EH (cell line): ENCODE measurements around the gene CDCA8.
A peak's percentile ranks its signal among the peaks of the same experiment; 100 is the strongest.
"Not testable (repeated sequence)": the region's sequence is repeated elsewhere in the genome, so short reads cannot be mapped to it uniquely, and the experiment has no call there.

Source experiments
- DNase-seq: peaks from one replicate; pipeline ENCODE4 v3.0.0-alpha.2; 2015; ENCODE audit warnings: low read depth

Gene CDCA8

DNA sequence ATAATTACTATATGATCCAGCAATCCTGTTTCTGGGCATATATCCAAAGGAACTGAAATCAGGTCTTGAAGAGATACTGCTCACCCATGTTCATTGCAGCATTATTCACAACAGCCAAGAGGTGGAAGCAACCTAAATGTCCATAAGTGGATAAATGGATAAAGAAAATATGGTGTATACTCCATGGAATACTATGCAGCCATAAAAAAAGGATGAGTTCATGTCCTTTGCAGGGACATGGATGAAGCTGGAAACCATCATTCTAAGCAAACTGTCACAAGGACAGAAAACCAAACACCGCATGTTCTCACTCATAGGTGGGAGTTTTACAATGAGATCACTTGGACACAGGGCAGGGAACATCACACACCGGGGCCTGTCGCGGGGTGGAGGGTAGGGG is 46.3 kb downstream of the CDCA8 start:
- DNase-seq, result not testable (repeated sequence)

DNA sequence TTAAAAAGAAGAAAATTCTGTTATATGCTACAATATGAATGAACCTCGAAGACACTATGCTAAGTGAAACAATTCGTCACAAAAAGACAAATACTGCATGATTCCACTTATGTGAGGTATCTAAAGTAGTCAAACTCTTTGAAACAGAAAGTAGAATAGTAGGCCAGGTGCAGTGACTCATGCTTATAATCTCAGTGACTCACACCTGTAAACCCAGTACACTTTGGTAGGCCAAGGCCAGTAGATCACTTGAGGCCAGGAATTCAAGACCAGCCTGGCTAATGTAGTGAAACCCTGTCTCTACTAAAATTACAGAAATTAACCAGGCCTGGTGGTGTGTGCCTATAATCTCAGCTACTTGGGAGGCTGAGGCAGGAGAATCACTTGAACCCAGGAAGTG is 46.9 kb downstream of the CDCA8 start:
- no peak for DNase-seq

DNA sequence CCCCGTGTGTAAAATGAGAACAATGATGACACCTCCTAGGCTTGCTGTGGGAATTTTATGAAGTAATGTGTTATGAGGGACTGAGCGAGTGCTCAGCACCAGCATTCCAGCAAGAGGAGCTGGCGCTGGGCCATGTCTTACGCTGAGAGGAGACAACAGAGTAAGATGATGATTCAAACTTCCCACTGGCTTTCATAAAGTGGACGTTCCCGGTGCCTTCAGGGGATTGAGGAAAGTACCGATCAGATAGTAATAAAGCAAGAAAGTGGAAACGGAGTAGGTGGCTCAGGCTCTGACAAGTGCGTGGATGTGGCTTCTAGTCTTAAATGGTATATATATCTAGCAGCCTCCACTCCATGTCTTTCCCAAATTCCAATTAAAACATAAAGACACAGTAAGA is 48.8 kb downstream of the CDCA8 start:
- DNase-seq, result peak; percentile 28

DNA sequence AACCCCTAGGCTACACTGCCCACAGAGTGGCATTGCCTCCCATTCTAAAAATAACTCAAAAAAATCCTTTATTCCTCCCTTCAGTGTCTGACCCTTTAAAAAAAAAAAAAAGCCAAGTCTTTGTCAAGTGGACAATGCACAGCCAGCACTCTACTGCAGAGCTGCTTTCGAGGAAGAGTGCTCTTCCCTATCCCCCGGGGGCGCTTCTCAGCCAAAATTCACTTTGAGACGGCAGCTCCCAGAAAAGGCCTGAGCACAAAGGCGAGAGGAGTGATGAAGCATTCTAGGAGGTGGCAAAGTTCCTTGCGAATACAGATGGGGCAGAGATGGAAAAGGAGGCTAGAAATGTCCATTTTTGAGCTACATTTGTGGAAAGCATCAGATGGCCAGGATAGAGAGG is 49.3 kb downstream of the CDCA8 start:
- no peak for DNase-seq

DNA sequence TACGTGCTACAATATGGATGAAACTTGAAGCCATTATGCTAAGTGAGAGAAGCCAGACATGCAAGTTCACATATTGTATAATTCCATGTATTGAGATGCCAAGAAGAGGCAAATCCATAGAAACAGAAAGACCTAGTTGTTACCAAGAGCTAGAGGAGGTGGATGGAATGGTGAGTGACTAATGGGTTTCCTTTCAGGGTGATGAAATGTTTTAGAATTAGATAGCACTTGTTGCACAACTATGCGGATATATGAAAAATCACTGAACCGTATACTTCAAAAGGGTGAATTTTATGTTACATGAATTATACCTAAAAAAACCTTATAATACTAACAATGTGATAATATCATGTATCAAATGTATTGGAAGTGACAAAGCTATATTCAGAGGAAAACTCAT is 54.5 kb downstream of the CDCA8 start:
- no peak for DNase-seq

DNA sequence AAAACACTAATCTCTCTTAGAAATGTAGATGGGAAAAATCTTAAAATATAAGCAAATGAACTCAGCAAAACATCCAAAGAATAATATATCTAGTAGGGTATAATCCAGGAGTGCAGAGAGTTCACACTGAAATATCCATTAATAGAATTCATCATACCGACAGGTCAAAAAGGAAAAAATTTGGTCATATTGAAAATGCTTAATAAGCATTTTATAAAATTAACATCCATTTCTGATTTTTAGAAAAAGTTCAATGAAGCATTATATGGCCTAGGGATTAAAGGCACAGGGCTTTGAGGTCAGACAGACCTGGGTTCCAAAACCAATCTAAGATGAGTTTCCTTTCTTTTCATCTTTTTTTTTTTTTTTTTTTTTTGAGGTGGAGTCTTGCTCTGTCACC is 56.2 kb downstream of the CDCA8 start:
- no peak for DNase-seq

DNA sequence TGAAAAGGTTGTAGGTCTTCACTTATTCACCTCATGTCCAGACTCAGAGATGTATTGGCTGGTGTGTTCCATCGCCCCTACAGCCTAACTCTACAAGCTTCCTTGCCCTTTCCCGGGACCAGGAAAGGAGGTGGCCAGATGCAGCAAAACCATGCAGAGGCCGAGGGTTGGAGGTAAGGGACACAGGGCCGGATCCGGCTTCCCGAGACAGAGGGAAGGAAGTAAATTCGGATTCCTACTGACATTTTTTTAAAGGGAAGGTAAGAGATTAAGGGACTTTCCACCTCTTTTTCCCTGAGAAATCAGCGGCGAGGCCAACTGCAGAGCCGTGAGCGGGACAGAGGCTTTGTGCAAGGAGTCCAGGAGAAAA is 59.9 kb downstream of the CDCA8 start:
- no peak for DNase-seq

DNA sequence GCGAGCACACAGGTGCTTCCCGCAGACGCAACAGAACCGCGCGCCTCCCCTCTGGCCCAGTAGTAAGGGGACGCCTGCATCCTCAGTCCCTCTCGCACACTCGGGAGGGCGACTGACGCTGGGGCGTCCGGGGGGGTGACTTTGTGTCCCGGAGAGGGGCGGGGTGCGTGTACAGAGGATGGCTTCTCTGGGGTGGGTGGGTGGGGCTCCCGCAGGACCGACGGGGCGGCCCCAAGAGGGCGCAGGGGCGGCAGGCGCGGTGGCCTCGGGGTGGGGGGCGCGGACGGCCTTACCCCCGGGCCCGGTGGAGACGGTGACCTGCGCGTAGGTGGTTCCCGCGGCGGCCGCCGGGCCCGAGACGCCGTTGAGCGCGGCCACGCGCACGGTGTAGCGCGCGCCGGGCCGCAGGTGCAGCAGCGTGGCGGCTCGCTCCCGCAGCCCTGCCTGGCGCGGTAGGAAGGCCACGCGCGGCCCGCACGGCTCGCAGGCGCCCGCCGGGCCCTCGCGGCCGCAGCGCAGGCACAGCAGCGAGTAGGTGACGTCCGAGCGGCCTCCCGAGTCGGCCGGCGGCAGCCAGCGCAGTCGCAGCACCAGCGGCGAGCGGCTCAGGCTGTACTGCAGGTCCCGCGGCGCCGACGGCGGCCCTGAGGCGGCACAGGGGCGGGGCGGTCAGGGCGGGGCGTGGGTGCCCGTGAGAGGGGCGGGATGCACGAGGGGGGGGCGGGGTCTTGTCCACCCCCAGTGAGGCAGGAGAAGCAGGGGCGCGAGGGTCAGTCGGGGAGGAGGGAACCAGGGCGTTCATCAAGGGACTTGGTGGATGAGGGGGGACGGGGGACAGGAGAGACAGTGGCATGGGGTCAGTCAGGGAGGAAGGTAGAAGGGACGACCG is 60.5 kb downstream of the CDCA8 start:
- DNase-seq, result peak; percentile 12

DNA sequence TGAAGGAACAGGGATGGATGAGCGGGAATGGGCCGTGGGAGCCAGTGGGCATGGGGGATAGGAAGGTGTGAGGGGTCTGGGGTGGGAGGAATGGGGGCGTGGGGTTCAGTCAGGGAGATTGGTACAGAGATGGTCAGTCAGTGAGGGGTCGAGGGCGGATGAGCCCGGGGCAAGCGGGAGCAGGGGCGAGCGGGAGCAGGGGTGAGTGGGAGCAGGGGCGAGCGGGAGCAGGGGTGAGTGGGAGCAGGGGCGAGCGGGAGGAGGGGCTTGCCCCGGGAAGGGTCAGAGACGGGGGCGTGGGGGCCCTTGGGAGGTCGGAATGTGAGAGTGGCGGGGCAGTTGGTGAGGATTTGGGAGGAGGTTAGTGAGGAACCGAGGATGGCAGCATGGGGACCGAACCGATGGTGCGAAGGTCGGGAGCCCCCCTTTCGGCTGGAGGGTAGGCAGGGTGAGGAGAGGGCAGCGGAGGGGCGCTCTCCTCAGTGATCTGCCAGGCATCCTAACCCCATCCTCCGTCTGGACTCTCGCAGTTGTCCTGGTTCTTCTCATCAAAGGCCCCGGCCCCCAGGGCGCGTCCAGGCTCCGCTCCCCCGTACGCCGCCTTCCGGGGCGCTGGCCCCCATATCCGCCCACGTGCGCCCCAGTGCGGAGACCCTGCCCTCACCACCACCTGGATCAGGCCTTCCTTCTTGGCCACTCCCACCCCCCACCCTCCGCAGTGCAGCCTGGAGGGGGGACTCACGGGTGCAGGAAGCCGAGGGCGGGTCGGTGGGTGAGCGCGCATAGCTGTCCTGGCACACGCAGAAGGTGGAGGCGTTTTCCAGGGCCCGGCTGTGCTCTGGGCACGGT is 61.4 kb downstream of the CDCA8 start:
- DNase-seq, result no peak

DNA sequence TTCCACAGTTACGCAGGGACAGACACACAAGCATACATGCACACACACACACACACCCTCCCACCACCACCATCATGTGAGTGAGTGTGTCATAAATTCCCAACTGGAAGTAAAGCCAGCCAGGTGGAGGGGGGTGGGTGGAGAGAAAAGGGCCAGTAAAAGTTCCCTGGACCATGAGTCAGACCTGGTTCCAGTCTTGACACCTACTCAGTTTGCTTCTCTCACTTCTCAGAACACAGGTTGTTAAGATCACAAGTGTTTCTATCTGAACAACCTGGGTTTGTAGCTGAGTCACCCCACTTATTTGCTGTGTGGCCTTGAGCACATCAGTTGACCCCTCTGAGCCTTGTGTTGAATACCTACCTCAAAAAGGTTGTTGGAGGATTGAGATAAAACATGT is 63.0 kb downstream of the CDCA8 start:
- no peak for DNase-seq

DNA sequence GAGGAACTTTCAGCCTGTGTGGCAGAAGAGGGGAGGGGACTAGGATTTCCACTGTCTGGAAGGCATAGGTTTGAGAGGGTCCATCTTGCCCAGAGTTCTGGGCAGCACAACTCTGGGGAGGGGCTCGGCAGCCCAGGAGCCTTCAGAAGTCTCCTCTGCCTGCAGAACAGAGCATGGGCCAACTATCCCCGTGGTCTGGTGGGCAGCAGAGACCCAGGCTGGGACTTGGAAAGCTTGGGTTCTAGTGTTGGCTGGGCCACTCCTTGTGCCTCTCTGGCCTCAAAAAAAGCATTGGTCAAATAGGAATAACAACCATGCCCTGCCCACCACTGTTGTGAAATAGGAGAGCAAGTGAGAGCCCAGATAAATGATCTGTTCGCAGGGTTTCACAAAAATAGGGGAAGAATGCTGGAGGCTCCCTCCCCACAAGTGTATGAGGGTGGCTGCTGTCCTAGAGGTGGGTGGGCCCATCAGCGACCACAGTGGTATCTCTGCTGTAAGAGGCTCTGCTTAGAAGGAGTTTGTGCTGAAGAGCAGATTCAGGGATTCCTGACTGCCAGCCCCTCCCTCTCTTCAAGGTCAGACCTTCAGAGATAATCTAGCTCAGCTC is 63.7 kb downstream of the CDCA8 start:
- no peak for DNase-seq
